Measurements from ENCODE around the gene TEX14.

Gene TEX14

GRCh38 chr17:58611331-58611730 lies 80.5 kb downstream of the TEX14 start:
- in situ Hi-C loops (cut with HindIII; ENCODE audit: low pct_ligation_motif_present, low sequenced_read_pairs), result no loop called here
- Histone ChIP-seq H3K27ac (no peak overlapping the region), H3K4me3 (ENCODE audit: low read depth, low read length) (no peak overlapping the region), H3K36me3 (replicated peaks) (no peaks in the 10 kb centered on the region), H3K27me3 (replicated peaks) (no peaks in the 10 kb centered on the region)
- DNase-seq, result no peak
- TF ChIP-seq CTCF (IDR thresholded peaks at IDR 0.05; ENCODE audit: low read depth, low read length, missing control alignments), result no peak

- Histone ChIP-seq H3K27ac (no peak overlapping the region), H3K27me3 (replicated peaks) (no peaks in the 10 kb centered on the region), H3K36me3 (replicated peaks) (no peaks in the 10 kb centered on the region), H3K4me3 (ENCODE audit: low read depth, low read length) (no peak overlapping the region)
- DNase-seq, result no peak
- no peak for TF ChIP-seq CTCF (IDR thresholded peaks at IDR 0.05; ENCODE audit: low read depth, low read length, missing control alignments)
- in situ Hi-C loops (cut with HindIII; ENCODE audit: low pct_ligation_motif_present, low sequenced_read_pairs), result no loop called here
Observed at GRCh38 chr17:58606934-58607333, 84.9 kb downstream of the TEX14 start.

GRCh38 chr17:58605986-58606385 lies 85.9 kb downstream of the TEX14 start:
- in situ Hi-C loops (cut with HindIII; ENCODE audit: low pct_ligation_motif_present, low sequenced_read_pairs), result no loop called here
- no peak for DNase-seq

GRCh38 chr17:58605470-58605869 lies 86.4 kb downstream of the TEX14 start:
- no peak for DNase-seq
- in situ Hi-C loops (cut with HindIII; ENCODE audit: low pct_ligation_motif_present, low sequenced_read_pairs), result no loop called here
- Histone ChIP-seq H3K4me3 (ENCODE audit: low read depth, low read length) (no peak overlapping the region), H3K27me3 (replicated peaks) (no peaks in the 10 kb centered on the region), H3K36me3 (replicated peaks) (no peaks in the 10 kb centered on the region), H3K27ac (no peak overlapping the region)
- no peak for TF ChIP-seq CTCF (IDR thresholded peaks at IDR 0.05; ENCODE audit: low read depth, low read length, missing control alignments)

More at GRCh38 chr17:58605986-58606385, 85.9 kb downstream of the TEX14 start:
- no peak overlapping the region for H3K27ac ChIP-seq
- H3K4me3 ChIP-seq (ENCODE audit: low read depth, low read length), result no peak overlapping the region
- no peak for TF ChIP-seq CTCF (IDR thresholded peaks at IDR 0.05; ENCODE audit: low read depth, low read length, missing control alignments)
- no peaks in the 10 kb centered on the region for H3K36me3 ChIP-seq (replicated peaks)
- H3K27me3 ChIP-seq (replicated peaks), result no peaks in the 10 kb centered on the region

- Histone ChIP-seq H3K36me3 (replicated peaks) (no peaks in the 10 kb centered on the region), H3K27me3 (replicated peaks) (no peaks in the 10 kb centered on the region), H3K4me3 (ENCODE audit: low read depth, low read length) (no peak overlapping the region), H3K27ac (no peak overlapping the region)
- TF ChIP-seq CTCF (IDR thresholded peaks at IDR 0.05; ENCODE audit: low read depth, low read length, missing control alignments), result no peak
- no peak for DNase-seq
- in situ Hi-C loops (cut with HindIII; ENCODE audit: low pct_ligation_motif_present, low sequenced_read_pairs), result no loop called here
Observed at GRCh38 chr17:58601976-58602375, 89.9 kb downstream of the TEX14 start.

- in situ Hi-C loops (cut with HindIII; ENCODE audit: low pct_ligation_motif_present, low sequenced_read_pairs), result no loop called here
Observed at GRCh38 chr17:58597371-58597770, 94.5 kb downstream of the TEX14 start.

More at GRCh38 chr17:58597371-58597770, 94.5 kb downstream of the TEX14 start:
- Histone ChIP-seq H3K27ac (no peak overlapping the region), H3K4me3 (ENCODE audit: low read depth, low read length) (no peak overlapping the region), H3K36me3 (replicated peaks) (no peaks in the 10 kb centered on the region), H3K27me3 (replicated peaks) (no peaks in the 10 kb centered on the region)
- no peak for TF ChIP-seq CTCF (IDR thresholded peaks at IDR 0.05; ENCODE audit: low read depth, low read length, missing control alignments)
- DNase-seq, result no peak

All from brain microvascular endothelial cell (primary cell).